ENCODE data around the gene IFIT1.

Gene IFIT1

GRCh38 chr10:89414879-89415821 lies 22.7 kb downstream of the IFIT1 start:
- no peak for DNase-seq (ENCODE audit: low read depth, low spot score)
- CTCF ChIA-PET = interaction anchor here (1.0 to 2.2 kb wide), 3 partner anchors 9 to 12 kb away, joined by 3 to 11 read pairs (median 3); no protein-coding TSS in a partner anchor
- POLR2A ChIA-PET = interaction anchor here (0.7 kb wide), 1 partner anchor 164 kb away, joined by 3 read pairs; the partner anchor contains the start of gene LIPA
- TF ChIP-seq CTCF (IDR thresholded peaks at IDR 0.05; ENCODE audit: insufficient read depth, low read length, missing control alignments) = no peak
- peak overlapping the region; percentile 77 for H3K4me3 ChIP-seq (ENCODE audit: low read depth, low read length)

- no peak for TF ChIP-seq CTCF (IDR thresholded peaks at IDR 0.05; ENCODE audit: insufficient read depth, low read length, missing control alignments)
- DNase-seq (ENCODE audit: low read depth, low spot score) = no peak
- H3K4me3 ChIP-seq (ENCODE audit: low read depth, low read length) = no peak overlapping the region
- ChIA-PET POLR2A (no interaction called here), CTCF (interaction anchor here (1.5 to 2.4 kb wide), 4 partner anchors 10 to 148 kb away, joined by 4 to 13 read pairs (median 5); partner anchors contain the start of gene IFIT1)
These were observed 24.0 kb downstream of the IFIT1 start for GRCh38 chr10:89416465-89416864.

- ChIA-PET POLR2A (no interaction called here), CTCF (interaction anchor here (1.2 to 2.8 kb wide), 7 partner anchors 13 to 145 kb away, joined by 3 to 11 read pairs (median 5); no protein-coding TSS in a partner anchor)
- no peak for DNase-seq (ENCODE audit: low read depth, low spot score)
- TF ChIP-seq CTCF (IDR thresholded peaks at IDR 0.05; ENCODE audit: insufficient read depth, low read length, missing control alignments) = peak; percentile 14
- H3K4me3 ChIP-seq (ENCODE audit: low read depth, low read length) = no peak overlapping the region
These were observed 27.1 kb downstream of the IFIT1 start for GRCh38 chr10:89419548-89419947.

GRCh38 chr10:89421018-89421476 lies 28.6 kb downstream of the IFIT1 start:
- TF ChIP-seq CTCF (IDR thresholded peaks at IDR 0.05; ENCODE audit: insufficient read depth, low read length, missing control alignments) = no peak
- ChIA-PET CTCF (interaction anchor here (0.6 to 2.0 kb wide), 3 partner anchors 126 to 284 kb away, joined by 3 to 5 read pairs (median 4); no protein-coding TSS in a partner anchor), POLR2A (interaction anchor here (1.0 kb wide), 1 partner anchor 159 kb away, joined by 3 read pairs; no protein-coding TSS in a partner anchor)
- no peak for DNase-seq (ENCODE audit: low read depth, low spot score)
- H3K4me3 ChIP-seq (ENCODE audit: low read depth, low read length) = no peak overlapping the region

- H3K4me3 ChIP-seq (ENCODE audit: low read depth, low read length) = no peak overlapping the region
- TF ChIP-seq CTCF (IDR thresholded peaks at IDR 0.05; ENCODE audit: insufficient read depth, low read length, missing control alignments) = no peak
- DNase-seq (ENCODE audit: low read depth, low spot score) = no peak
- POLR2A ChIA-PET = no interaction called here
- CTCF ChIA-PET = interaction anchor here (1.3 to 8.9 kb wide), 7 partner anchors 8 to 142 kb away, joined by 3 to 100 read pairs (median 13); no protein-coding TSS in a partner anchor
These were observed 32.6 kb downstream of the IFIT1 start for GRCh38 chr10:89425000-89425399.
